Liver (tissue), 9 donors: Measurements from ENCODE around the gene OR2G2. TPM values are rescaled to one million over a fixed set of nuclear protein-coding genes. Genes with fewer than 3 reads are reported as not detected.

Experiments
- DNase-seq: peaks from one replicate; pipeline ENCODE4 v3.0.0-alpha.2; 2017; ENCODE audit warnings: low spot score
- H3K27ac ChIP-seq, 2 donors: one replicate each; pipeline ENCODE4 v1.7.0; 2013; ENCODE audit warnings: inconsistent platforms in 2 of 2, low read length in 2 of 2, control low read depth in 1 of 2, low read depth in 1 of 2, mild to moderate bottlenecking in 1 of 2
- H3K27me3 ChIP-seq, 4 donors: one replicate each; pipeline versions ENCODE4 v1.6.1 to v1.7.0; 2013; ENCODE audit warnings: low read length in 3 of 4, inconsistent platforms in 1 of 4, mild to moderate bottlenecking in 1 of 4, moderate library complexity in 1 of 4; ENCODE audit not compliant: control insufficient read depth in 4 of 4, insufficient read depth in 4 of 4
- H3K36me3 ChIP-seq, 4 donors: one replicate each; pipeline versions ENCODE4 v1.6.1 to v1.7.0; 2013; ENCODE audit warnings: low read length in 3 of 4, mild to moderate bottlenecking in 3 of 4, low read depth in 1 of 4, moderate library complexity in 1 of 4; ENCODE audit not compliant: control insufficient read depth in 4 of 4, insufficient read depth in 3 of 4
- H3K4me1 ChIP-seq, 4 donors: one replicate each; pipeline versions ENCODE4 v1.6.1 to v1.7.0; 2013; ENCODE audit warnings: low read length in 3 of 4, mild to moderate bottlenecking in 3 of 4, moderate library complexity in 1 of 4; ENCODE audit not compliant: control insufficient read depth in 4 of 4, insufficient read depth in 4 of 4
- H3K4me3 ChIP-seq, 3 donors: one replicate each; pipeline versions ENCODE4 v1.6.1 to v1.7.0; 2013; ENCODE audit warnings: low read length in 3 of 3, control low read depth in 1 of 3, low read depth in 1 of 3, mild to moderate bottlenecking in 1 of 3
- H3K9ac ChIP-seq, 2 donors: one replicate each; pipeline ENCODE4 v1.7.0; 2013; ENCODE audit warnings: low read length in 2 of 2, mild to moderate bottlenecking in 2 of 2, moderate library complexity in 2 of 2, control low read depth in 1 of 2, low read depth in 1 of 2
- H3K9me3 ChIP-seq, 4 donors: one replicate each; pipeline versions ENCODE4 v1.6.1 to v1.7.0; 2013; ENCODE audit warnings: low read length in 3 of 4; ENCODE audit not compliant: control insufficient read depth in 4 of 4
- CTCF ChIP-seq: fragments of 150-350 bp; IDR thresholded peaks from 2 replicates; pipeline ENCODE4 v1.5.1; 2017; ENCODE audit warnings: improper control_type of control experiment, low read depth, low read length; ENCODE audit not compliant: missing input control
- EGR1 ChIP-seq, 2 donors: IDR thresholded peaks; 2 replicates each; pipeline ENCODE4 v1.6.1; 2016 to 2018; ENCODE audit warnings: antibody characterized with exemption in 2 of 2, low read depth in 2 of 2
- FOXA1 ChIP-seq: IDR thresholded peaks from 2 replicates; pipeline ENCODE4 v1.6.1; 2016; ENCODE audit warnings: antibody characterized with exemption
- FOXA2 ChIP-seq: IDR thresholded peaks from 2 replicates; pipeline ENCODE4 v1.6.1; 2016; ENCODE audit warnings: antibody characterized with exemption
- GABPA ChIP-seq, 2 donors: IDR thresholded peaks in 1 of 2; conservative IDR thresholded peaks in 1 of 2; 2 replicates each; pipeline ENCODE4 v1.6.1; 2016; ENCODE audit warnings: antibody characterized with exemption in 2 of 2, mild to moderate bottlenecking in 1 of 2, moderate library complexity in 1 of 2
- HNF4A ChIP-seq, 2 donors: conservative IDR thresholded peaks; 2 replicates each; pipeline ENCODE4 v1.6.1; 2016; ENCODE audit warnings: antibody characterized with exemption in 2 of 2, mild to moderate bottlenecking in 2 of 2
- HNF4G ChIP-seq: IDR thresholded peaks from 2 replicates; pipeline ENCODE4 v1.6.1; 2016; ENCODE audit warnings: antibody characterized with exemption
- JUND ChIP-seq, 2 donors: IDR thresholded peaks; 2 replicates each; pipeline ENCODE4 v1.6.1; 2016; ENCODE audit warnings: antibody characterized with exemption in 2 of 2
- MAX ChIP-seq: IDR thresholded peaks from 2 replicates; pipeline ENCODE4 v1.6.1; 2016; ENCODE audit warnings: antibody characterized with exemption
- NR2F2 ChIP-seq: IDR thresholded peaks from 2 replicates; pipeline ENCODE4 v1.6.1; 2016; ENCODE audit warnings: antibody characterized with exemption
- RAD21 ChIP-seq, 2 donors: IDR thresholded peaks; 2 replicates each; pipeline ENCODE4 v1.6.1; 2016; ENCODE audit warnings: antibody characterized with exemption in 2 of 2, mild to moderate bottlenecking in 2 of 2
- REST ChIP-seq: IDR thresholded peaks from 2 replicates; pipeline ENCODE4 v1.6.1; 2016; ENCODE audit warnings: antibody characterized with exemption, mild to moderate bottlenecking
- RXRA ChIP-seq, 2 donors: IDR thresholded peaks; 2 replicates each; pipeline ENCODE4 v1.6.1; 2017 to 2018; ENCODE audit warnings: antibody characterized with exemption in 2 of 2, mild to moderate bottlenecking in 1 of 2
- SP1 ChIP-seq: IDR thresholded peaks from 2 replicates; pipeline ENCODE4 v1.6.1; 2018; ENCODE audit warnings: antibody characterized with exemption, mild to moderate bottlenecking
- TAF1 ChIP-seq: conservative IDR thresholded peaks from 2 replicates; pipeline ENCODE4 v1.6.1; 2016; ENCODE audit warnings: antibody characterized with exemption, mild to moderate bottlenecking
- YY1 ChIP-seq: IDR thresholded peaks from 2 replicates; pipeline ENCODE4 v1.6.1; 2016; ENCODE audit warnings: antibody characterized with exemption, mild to moderate bottlenecking
- ZBTB33 ChIP-seq: IDR thresholded peaks from 2 replicates; pipeline ENCODE4 v1.6.1; 2016; ENCODE audit warnings: antibody characterized with exemption
- WGBS: extraction: QIAGEN DNeasy Blood & Tissue Kit; methylation state at CpG from one replicate; pipeline ENCODE4 v1.1.7; 2013; 5-methylcytosine and 5-hydroxymethylcytosine counted together
- polyA plus RNA-seq, 2 donors: library from polyadenylated mRNA; stranded (reverse) in 1 of 2; unstranded in 1 of 2; fragments of 200-250 nt in 1 of 2; fragments of >200 nt in 1 of 2; fragmentation: Nextera tagmentation in 1 of 2; extraction: Ambion mirVana in 1 of 2; gene quantifications; one replicate each; pipeline versions ENCODE4 v1.2.1 to v1.2.3, GENCODE V29; 2013 to 2015
- total RNA-seq, 2 donors: library from RNA; depleted of rRNA; stranded (reverse); fragments of >200 nt; gene quantifications; one replicate each; pipeline ENCODE4 v1.2.3, GENCODE V29; 2014
- donor health status: healthy.
- donor health status: healthy.
- donor health status: healthy.
- donor health status: healthy.
- donor health status: healthy.

OR2G2 gene
- total and polyA plus RNA-seq, 4 donors, result not detected

GRCh38 chr1:247561711-247562110 lies 26.4 kb upstream of the OR2G2 start:
- no peaks in the 10 kb centered on the region for H3K4me1 ChIP-seq
- WGBS, result 59% methylated on average over 10 of the region's 10 CpGs
- H3K9me3 ChIP-seq, result no peaks in the 10 kb centered on the region
- no peak for TF ChIP-seq ZBTB33
- TF ChIP-seq JUND (IDR thresholded peaks at IDR 0.05), result no peak
- TF ChIP-seq RXRA (IDR thresholded peaks at IDR 0.05), result no peak
- TF ChIP-seq TAF1, result no peak
- TF ChIP-seq NR2F2, result no peak
- no peak for TF ChIP-seq HNF4G
- TF ChIP-seq SP1, result no peak
- TF ChIP-seq FOXA2, result no peak
- no peak for TF ChIP-seq RAD21 (IDR thresholded peaks at IDR 0.05)
- no peak for TF ChIP-seq REST
- no peaks in the 10 kb centered on the region for H3K27me3 ChIP-seq
- H3K27ac ChIP-seq, result no peak overlapping the region
- no peak for DNase-seq
- H3K9ac ChIP-seq, result no peak overlapping the region
- no peak overlapping the region for H3K4me3 ChIP-seq
- no peaks in the 10 kb centered on the region for H3K36me3 ChIP-seq

- no peak for DNase-seq
- no peak overlapping the region for H3K27ac ChIP-seq
- no peaks in the 10 kb centered on the region for H3K36me3 ChIP-seq
- no peak for TF ChIP-seq FOXA1
- 60% methylated on average over 9 of the region's 9 CpGs for WGBS
- no peaks in the 10 kb centered on the region for H3K27me3 ChIP-seq
- no peak overlapping the region for H3K4me3 ChIP-seq
- no peaks in the 10 kb centered on the region for H3K9me3 ChIP-seq
- H3K4me1 ChIP-seq, result no peaks in the 10 kb centered on the region
- no peak overlapping the region for H3K9ac ChIP-seq
Measured at GRCh38 chr1:247562198-247562597, 26.0 kb upstream of the OR2G2 start.

GRCh38 chr1:247574236-247574635 lies 13.9 kb upstream of the OR2G2 start:
- no peak overlapping the region for H3K9ac ChIP-seq
- no peaks in the 10 kb centered on the region for H3K9me3 ChIP-seq
- no peak for DNase-seq
- H3K36me3 ChIP-seq, result no peaks in the 10 kb centered on the region
- no peak overlapping the region for H3K4me3 ChIP-seq
- H3K4me1 ChIP-seq, result no peaks in the 10 kb centered on the region
- H3K27me3 ChIP-seq, result no peaks in the 10 kb centered on the region
- no peak overlapping the region for H3K27ac ChIP-seq
- WGBS, result 44% methylated on average over 1 of the region's 1 CpG
- TF ChIP-seq EGR1 (IDR thresholded peaks at IDR 0.05; ENCODE audit: low read depth in 2 of 2) (no peak), YY1 (no peak), NR2F2 (no peak), GABPA (IDR thresholded peaks at IDR 0.05 in 1 of 2, conservative IDR thresholded peaks at IDR 0.05 in 1 of 2) (no peak), TAF1 (no peak), RXRA (IDR thresholded peaks at IDR 0.05) (no peak), FOXA1 (no peak), ZBTB33 (no peak), HNF4A (conservative IDR thresholded peaks at IDR 0.05) (no peak), JUND (IDR thresholded peaks at IDR 0.05) (no peak), MAX (no peak), CTCF (no peak)
